Stimulated activated CD4-positive, alpha-beta T cell treated with anti-CD3 and anti-CD28 coated beads, Interleukin-4, amount 100 ng/mL, for 4 hours (primary cell): Measurements from ENCODE around the gene PGM2.
"Not testable (repeated sequence)": the region's sequence is repeated elsewhere in the genome, so short reads cannot be mapped to it uniquely, and the experiment has no call there.

Experiments used
- DNase-seq, 2 experiments: peaks; one replicate each; pipeline ENCODE4 v3.0.0-alpha.2; 2020

PGM2 gene

DNA sequence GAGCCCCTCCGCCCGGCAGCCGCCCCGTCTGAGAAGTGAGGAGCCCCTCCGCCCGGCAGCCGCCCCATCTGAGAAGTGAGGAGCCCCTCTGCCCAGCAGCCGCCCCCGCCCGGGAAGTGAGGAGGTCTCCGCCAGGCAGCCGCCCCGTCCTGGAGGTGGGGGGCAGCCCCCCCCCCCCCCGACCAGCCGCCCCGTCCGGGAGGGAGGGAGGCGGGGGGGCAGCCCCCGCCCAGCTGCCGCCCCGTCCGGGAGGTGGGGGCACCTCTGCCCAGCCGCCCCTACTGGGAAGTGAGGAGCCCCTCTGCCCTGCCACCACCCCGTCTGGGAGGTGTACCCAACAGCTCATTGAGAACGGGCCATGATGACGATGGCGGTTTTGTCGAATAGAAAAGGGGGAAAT is 6.0 kb upstream of the PGM2 start:
- DNase-seq: not testable (repeated sequence)

DNA sequence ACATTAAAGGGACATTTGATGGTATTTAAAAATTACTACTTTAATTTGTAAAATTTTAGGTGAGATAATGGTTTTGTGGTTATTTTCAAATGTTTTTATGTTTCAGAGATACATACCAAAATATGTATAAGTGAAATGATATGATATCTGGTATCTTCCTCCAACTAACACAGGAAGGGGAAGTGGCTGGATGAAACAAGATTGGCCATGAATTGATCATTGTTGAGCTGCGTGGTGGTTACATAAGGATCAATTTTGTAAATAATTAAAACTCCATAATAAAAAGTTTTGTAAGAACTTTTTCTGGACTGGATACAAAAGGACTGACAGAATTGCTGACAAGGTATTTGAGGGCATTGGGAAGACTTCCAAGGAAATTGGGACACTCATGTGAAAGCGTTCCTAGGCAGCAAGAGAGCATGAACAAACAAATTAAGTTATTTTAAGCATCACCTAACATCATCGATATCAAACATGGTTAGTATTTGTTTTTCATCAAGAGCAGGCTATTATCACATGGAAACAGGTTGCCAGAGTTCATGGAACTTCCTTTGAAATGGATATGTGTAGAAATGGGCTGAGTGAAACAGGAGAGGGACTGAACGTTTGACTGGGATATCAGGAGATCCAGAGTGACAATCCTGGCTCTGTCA is 4.4 kb upstream of the PGM2 start:
- DNase-seq: no peak

DNA sequence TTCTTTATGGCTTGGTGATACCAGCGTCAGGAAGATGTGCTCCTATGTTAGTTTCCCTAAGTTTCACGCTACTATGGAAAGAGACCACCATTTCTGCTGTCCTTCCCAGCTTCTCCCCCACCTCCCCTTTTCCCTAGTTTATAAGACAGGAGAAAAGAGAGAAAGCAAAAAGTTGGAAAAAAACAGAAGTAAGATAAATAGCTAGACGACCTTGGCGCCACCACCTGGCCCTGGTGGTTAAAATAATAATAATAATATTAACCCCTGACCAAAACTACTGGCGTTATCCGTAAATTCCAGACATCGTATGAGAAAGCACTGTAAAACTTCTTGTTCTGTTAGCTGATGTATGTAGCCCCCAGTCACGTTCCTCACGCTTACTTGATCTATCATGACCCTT is 985 bp upstream of the PGM2 start:
- DNase-seq: not testable (repeated sequence)

DNA sequence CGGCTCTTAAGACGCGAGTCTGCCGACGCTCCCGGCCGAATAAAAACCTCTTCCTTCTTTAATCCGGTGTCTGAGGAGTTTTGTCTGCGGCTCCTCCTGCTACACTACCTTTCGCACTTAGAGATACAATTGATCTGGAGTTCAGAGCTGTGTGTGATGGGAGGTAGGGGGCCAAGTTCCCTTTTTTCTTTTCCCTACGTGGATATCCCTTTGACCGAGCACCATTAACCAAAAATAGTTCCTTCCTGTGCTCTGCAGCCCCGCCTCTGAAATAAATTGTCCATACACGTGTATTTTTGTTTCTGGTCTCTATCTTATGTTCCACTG is 555 bp upstream of the PGM2 start:
- DNase-seq: no peak

DNA sequence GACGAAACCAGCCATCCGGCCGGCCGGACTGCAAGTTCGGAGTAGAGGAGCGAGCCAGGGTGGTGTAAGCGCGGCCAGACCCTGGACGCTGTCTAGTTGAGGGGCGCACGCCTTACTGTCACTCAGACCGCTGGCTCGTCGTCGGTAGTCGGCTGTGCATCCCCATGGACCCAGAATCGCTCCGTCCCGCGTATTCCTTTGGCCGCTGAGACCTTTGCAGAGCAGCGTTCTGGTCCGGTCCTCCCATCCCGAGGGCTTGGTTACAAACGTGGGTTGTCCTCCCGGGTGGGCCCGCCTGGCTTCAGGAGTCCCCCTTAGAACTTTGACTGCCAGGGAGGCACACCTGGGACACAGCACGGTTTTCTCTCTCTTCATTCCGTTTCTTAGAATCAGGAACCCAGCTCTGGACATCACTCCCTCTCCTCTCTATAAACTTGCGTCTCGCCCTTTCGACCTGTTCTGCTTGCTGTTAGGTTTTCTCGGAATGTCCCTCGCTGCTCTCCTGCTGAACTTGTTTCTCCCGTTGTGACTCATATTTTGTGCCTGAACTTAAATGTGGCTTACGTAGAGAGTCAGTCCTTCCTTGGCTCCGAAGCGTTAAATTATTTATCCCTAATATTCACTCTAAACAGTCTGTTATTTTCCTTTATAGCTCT is 672 bp downstream of the PGM2 start:
- peak in 1 of 2 experiments; percentile 10 for DNase-seq

DNA sequence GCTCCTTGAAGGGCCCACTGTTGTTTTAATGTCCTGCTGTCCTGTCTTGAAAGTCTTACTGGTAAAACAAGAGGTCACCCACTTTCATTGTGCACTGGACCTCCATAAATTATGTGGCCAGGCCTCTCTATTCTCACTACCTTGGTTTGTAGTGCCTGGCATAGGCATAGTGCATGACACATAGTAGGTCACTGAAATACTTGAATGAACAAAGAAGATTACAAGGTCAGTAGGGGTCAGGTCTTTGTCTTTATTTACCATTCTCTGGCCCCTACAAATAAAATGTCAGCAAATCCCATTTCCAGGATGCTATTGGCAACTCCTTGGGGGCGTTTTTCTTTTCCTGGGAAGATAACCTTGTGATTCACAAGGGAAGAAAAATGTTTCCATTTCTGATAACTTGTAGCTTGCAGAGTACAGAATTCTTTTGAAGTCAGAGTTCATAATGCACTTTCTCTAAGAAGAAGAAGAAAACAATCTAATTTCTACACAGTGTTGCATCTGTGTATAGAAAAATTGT is 1.4 kb downstream of the PGM2 start:
- no peak for DNase-seq

DNA sequence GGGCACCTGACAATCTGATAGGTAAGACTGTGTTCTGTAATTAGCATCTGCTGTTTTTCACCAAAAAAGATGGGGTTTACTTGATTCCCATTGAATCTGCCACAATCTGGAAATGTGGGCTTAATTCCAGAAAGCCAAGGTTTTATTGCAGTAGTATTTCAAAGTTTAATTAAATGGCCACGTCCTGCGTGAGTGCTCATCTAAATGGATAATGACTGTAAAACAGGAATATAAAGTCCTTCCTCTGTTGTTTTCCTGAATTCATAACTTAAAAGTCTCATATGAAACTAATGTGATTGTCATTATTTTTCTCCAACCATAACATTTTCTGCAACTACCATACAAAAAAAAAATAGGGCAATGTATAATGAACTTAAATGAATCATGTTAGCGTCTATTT is 2.4 kb downstream of the PGM2 start:
- no peak for DNase-seq

DNA sequence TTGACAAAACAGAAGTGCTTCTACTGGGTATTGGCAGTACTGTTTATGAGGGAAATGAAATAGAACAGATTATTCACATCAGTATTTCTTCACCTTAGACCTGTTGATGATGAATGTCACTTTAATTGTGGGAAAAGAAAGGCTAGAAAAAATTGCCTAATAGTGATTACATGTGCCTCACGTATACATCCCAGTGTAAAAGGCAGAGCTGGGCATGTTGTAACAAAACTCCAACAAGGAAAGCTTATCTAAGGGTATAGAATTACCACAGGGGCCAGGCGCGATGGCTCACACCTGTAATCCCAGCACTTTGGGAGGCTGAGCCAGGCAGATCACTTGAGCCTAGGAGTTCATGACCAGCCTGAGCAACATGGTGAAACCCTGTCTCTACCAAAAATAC is 4.2 kb downstream of the PGM2 start:
- DNase-seq: no peak

DNA sequence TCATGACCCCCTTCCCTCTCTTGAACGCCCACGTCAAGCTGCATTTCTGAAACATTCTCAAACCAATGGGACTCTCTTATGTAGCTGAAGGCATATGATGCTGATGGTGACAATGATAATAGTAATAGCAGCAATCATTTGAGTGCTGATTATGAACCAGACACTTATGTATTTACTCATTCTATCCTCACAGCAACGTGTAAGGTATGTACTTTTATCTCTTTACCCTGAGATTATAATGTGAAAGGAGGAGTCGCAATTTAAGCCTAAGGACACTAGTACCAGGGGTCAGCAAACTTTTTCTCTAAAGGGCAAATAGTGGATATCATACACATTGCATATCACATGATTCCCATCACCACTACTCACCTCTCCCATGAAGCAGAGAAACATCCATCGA is 8.5 kb downstream of the PGM2 start:
- no peak for DNase-seq

DNA sequence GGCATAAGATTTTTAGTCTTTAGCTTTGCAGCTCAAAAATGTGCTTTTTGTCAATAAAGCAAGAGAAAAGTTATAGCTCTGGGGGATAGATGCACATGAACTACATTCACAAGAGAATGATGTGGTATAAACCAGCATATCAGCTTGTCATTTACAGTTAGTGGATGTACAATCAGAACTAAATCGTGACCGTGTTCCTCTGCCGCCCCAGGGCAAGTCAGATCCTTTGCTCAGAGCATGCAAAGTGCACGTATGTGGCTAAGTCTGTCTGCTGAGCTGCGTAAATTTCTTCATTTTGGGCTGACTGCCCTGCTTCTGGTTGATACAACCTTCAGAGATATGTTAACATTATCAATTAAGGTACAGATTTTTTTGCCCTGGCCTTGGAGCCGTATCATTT is 9.3 kb downstream of the PGM2 start:
- DNase-seq: no peak

DNA sequence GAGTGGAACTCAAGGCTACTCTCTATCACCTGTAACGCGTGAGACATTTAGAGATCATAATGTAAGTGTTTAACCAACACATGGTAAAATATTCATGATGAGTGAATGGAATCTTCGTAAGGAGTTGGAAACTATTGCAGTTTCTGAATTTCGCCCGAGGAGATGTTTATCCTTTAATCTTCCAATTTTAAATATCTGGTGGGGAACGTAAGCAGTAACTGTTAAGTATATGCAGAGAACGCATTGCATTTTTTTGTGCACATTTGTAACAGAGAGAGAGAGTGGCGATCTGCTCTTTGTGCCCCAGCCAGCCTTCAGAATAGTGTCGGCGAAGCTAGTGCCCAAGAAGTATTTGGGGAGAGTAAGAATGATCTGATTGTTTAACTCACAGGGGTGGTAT is 9.8 kb downstream of the PGM2 start:
- DNase-seq: no peak

DNA sequence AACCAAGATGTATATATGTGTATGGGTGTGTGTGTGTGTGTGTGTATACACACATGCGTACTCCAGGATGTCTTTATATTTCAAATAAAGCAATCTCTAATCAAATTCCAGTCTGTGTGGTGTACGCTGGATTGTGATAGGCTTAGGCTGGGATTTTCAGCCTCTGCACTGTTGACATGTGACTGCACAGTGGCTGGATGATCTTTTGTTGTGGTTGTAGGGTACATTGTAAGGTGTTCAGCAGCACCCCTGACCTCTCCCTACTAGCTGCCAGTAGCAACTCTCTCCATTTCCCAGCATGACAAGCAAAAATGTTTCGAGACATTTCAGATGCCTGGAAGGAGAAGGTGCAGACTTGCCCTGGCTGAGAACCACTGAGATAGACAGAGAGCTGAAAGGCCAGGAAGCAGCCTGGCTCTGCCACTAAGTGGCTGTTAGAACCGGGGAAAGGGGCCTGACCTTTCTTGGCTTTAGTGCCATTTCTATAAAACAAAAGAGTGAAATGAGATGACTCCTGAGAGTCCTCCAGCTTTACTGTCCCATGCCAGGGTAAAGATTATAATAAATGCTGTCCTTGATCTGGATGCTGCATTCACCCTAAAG is 10.5 kb downstream of the PGM2 start:
- no peak for DNase-seq

DNA sequence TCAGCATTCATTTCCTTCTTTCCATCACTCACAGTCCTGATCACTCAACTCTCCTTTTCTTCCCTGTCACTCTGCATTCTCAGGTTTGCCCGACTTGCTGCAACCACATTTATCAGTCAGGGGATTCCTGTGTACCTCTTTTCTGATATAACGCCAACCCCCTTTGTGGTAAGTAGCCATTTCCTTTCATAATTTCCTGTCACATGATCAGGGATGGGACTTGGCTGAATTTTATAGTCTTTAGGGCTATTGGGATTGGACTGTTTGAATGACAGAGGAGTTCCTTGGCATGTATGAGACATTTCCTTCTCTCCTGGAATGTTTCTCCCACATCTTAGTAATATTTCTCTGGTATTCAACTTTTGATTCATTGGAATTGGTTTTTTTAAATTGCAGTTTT is 11.0 kb downstream of the PGM2 start:
- DNase-seq: no peak

DNA sequence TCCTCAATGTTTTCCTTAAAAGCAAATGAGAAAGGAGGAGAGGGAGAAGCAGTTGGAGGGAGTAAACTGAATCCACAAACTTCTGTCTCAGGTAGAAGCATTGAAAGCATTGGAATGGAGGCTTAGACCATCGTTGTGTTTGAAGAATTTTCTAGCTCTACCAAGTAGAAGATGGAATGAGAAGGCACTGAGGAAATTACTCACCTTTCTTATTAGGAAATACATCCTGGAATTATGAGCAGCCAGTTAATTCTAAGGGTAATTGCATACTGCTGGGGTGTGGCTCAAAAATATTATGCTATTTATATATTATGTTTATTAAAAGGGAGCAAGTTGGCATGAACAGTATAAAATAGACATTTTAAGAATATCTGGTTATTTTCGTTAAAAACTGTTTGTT is 12.9 kb downstream of the PGM2 start:
- no peak for DNase-seq

DNA sequence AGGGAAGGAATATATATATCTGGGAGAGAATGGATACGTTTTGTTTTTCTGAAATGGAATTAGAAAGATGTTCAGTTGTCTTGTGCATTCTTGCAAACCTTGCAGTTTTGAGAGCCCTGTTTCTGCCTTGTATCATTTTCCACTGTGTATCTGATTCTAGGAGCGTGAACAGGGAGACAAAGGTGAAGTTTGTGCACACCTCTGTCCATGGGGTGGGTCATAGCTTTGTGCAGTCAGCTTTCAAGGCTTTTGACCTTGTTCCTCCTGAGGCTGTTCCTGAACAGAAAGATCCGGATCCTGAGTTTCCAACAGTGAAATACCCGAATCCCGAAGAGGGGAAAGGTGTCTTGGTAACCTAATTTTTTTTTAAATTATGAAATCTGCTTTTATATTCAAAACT is 17.7 kb downstream of the PGM2 start:
- no peak for DNase-seq

DNA sequence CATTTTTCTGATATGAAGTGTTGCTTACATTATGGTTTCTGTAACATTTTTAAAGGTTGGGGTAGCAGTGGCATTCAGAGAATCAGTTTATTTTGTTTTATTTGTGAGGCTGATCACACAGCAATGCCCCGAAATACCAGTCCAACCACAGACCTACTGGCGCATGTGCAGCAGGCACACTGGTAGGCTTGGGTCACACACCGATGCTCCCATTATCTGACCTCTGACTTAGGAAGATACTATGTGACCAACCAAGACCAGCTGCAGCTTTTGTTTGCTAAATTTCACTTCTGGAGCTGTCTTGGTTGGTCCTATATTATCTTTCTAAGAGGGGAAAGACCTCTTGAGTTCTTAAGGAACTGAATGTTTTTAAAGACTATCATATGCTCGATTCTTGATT is 18.7 kb downstream of the PGM2 start:
- DNase-seq: no peak

DNA sequence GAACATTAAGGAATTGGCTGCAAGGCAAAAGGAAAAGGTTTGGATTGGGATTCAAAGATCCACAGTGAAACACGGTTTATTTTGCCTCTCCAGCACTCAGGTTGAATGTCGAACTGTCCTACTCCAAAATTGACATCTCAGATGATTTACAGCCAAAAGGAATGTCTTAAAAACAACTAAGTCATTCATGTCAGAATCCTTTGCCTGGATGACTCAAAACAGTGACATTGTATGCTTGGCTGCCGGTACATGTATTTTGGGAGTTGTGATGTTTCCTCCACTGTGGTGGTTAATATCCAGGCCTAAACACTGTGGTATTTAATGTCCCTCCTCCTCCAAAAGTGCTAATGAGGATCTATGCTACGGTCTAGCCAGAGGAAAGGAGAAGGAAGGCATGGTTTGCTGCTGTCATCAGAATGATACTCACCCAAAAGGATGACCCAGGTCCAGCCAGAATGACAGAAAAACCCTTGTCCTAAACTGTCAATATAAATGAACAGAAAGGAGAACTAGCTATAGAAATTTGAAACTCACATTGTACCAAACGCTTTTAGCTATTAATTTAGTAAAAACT is 20.9 kb downstream of the PGM2 start:
- no peak for DNase-seq

DNA sequence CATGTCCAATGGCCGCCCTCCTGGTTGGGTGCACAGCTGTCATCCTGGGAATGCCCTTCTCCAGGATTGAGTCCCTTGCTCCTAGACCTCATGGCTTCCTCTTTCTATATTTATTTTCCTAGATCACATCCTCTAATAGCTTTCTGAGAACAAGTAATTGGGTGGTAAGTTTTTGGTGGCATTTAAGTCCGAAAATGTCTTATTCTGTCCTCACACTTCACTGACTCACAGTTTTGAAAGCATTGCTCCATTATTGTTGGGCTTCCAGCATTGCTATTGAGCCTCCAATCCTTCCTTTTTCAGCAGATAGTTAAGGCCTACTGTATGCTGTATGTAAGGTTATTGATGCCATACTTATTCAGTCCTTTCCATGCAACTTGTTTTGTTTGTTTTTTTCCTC is 25.9 kb downstream of the PGM2 start:
- no peak for DNase-seq

DNA sequence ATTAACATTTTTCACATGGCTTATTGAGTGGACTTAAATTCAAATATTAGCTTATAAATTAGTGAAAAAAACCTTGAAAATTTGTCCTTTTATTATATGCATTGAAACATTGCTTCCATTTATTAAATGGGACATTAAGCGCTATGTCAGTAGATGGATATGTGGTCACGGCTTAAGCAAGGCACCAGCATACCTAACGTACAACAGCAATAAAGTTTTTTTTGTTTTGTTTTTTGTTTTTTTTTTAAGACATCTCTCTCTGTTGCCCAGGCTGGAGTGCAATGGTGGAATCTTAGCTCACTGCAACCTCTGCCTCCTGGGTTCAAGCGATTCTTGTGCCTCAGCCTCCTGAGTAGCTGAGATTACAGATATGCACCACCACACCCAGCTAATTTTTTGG is 31.6 kb downstream of the PGM2 start:
- DNase-seq: no peak

DNA sequence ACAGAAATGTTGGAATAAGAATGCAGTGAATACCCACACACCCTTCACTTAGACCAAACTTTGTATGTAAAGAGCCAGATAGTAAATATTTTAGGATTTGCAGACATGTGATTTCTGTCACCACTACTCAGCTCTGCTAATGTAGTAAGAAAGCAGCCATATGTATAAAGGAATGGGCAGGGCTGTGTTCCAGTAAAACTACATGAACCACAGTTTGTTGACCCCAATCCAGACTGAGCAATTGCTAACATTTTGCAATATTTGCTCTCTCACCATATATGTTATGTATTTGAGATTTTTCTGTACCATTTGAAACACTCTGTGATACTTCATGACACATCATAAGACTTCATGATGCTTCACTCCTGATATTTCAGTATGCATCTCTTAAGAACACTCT is 32.4 kb downstream of the PGM2 start:
- DNase-seq: no peak

DNA sequence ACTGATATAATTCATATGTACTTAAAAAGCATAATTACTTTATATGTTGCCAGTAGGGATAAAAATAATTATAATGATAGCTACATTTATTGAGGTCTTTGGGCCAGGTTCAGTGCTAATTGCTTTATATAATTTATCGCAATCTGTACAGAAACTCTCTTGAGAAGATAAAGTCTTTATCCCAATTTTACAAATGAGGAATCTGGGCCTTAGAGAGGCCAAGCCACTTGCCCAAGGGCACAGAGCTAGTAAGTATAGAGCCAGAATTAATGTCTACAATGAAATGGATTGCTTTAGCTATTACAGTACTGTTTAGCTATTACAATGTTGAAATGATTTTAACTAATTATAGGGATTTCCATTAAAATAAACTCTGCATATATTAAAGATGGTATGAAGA is 33.8 kb downstream of the PGM2 start:
- no peak for DNase-seq

DNA sequence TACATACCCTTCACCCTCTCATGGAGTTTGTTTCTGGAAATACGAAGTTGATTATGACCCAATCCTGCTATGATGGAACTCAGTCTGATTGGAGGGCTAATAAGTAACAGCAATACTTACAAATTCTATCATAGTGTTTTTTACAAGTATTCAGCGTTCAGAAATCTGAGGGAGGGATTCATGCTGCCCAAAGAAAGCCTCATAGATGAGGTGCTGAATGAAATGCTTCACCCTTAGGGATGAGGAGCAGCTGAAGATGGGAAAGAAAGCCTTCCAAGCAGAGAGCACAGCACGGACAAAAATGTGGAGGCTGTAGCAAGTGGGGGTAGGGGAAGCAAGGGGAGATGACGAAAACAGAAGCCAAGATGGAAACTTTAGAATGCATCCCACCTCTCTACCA is 36.5 kb downstream of the PGM2 start:
- DNase-seq: no peak

DNA sequence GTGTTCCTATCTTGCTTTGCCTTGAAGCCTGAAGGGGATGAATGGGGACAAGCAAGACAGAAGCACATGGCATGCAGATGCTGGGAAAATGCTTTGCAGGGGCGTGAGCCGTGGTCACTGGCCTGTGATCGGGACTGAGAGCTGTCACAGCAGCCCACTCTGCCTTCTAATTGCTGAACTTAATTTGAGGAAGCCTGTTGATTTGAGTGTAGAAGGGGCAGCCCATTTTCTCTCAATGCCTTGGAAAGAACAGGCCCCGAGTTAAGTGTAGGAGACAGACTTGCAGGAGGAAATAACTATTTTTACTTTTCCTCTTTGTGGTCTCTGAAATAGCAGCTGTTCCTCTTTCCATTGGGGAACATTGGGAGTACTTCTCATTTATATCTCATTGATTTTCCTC is 38.3 kb downstream of the PGM2 start:
- DNase-seq: no peak

DNA sequence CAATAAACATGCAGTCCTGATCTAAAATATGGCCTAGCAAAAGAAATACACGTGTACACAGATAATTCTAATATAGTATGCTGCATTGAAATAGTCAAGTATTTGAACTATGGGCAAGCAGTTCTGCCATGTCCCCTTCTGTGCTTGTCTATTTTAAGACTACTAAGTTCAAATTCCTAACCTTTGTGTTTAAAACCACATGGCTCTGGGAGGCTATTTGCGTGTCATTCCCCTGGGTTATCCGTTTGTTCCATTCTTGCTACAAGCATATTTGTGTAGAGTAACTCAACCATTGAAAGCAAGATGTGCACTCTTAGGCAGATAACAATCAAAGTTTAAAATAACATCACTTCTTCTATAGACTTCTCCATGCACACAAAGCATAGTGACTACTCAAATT is 39.0 kb downstream of the PGM2 start:
- DNase-seq: no peak
